Heart right ventricle (tissue), 16 donors: Measurements from ENCODE around the gene UNC5C. TPM values are rescaled to one million over a fixed set of nuclear protein-coding genes. Genes with fewer than 3 reads are reported as not detected.

Experiments used
- ATAC-seq, 8 donors: fragments of 200-7000 bp; cut with Tn5 transposase; one replicate each; pipeline ENCODE4 v1.9.1; 2020; ENCODE audit warnings: mild to moderate bottlenecking in 8 of 8, moderate library complexity in 8 of 8, moderate number of reproducible peaks in 1 of 8
- DNase-seq, 2 donors: peaks; one replicate each; pipeline ENCODE4 v3.0.0-alpha.2; 2020
- H3K27ac ChIP-seq, 10 donors: fragments of 200-600 bp; sonication (generic) in 2 of 10; one replicate each; pipeline versions ENCODE4 v1.5.0 to v1.8.0; 2020 to 2022; ENCODE audit warnings: mild to moderate bottlenecking in 3 of 10
- H3K27me3 ChIP-seq, 7 donors: fragments of 200-600 bp; one replicate each; pipeline ENCODE4 v1.8.0; 2021 to 2022; ENCODE audit warnings: mild to moderate bottlenecking in 2 of 7
- H3K36me3 ChIP-seq, 9 donors: fragments of 200-600 bp; sonication (generic) in 1 of 9; one replicate each; pipeline versions ENCODE4 v1.5.0 to v1.8.0; 2020 to 2022; ENCODE audit warnings: mild to moderate bottlenecking in 2 of 9
- H3K4me1 ChIP-seq, 9 donors: fragments of 200-600 bp; sonication (generic) in 1 of 9; one replicate each; pipeline versions ENCODE4 v1.5.0 to v1.8.0; 2020 to 2022; ENCODE audit warnings: mild to moderate bottlenecking in 4 of 9
- H3K4me3 ChIP-seq, 10 donors: fragments of 200-600 bp; sonication (generic) in 2 of 10; one replicate each; pipeline versions ENCODE4 v1.5.0 to v1.8.0; 2020 to 2022; ENCODE audit warnings: mild to moderate bottlenecking in 7 of 10, moderate library complexity in 2 of 10
- H3K9me3 ChIP-seq, 11 donors: fragments of 200-600 bp in 10 of 11; sonication (generic) in 2 of 11; one replicate each; pipeline versions ENCODE4 v1.5.0 to v1.8.0; 2013 to 2022; ENCODE audit warnings: mild to moderate bottlenecking in 2 of 11, control low read depth in 1 of 11, moderate library complexity in 1 of 11
- WGBS, 2 donors: extraction: QIAGEN DNeasy Blood & Tissue Kit; methylation state at CpG; one replicate each; pipeline ENCODE4 v1.1.7; 2013; ENCODE audit warnings: inconsistent platforms in 1 of 2; 5-methylcytosine and 5-hydroxymethylcytosine counted together
- intact Hi-C, 10 donors: fragments of 100-400 bp; cut with DNase I; formaldehyde crosslinking; loops; one replicate each; pipeline versions ENCODE4 v1.11.1 to v1.14.2; 2022
- polyA plus RNA-seq, 2 donors: library from polyadenylated mRNA; stranded (reverse); fragments of 200-250 nt; gene quantifications; one replicate each; pipeline ENCODE4 v1.2.3, GENCODE V29; 2013
- total RNA-seq, 10 donors: library from RNA; stranded (reverse); fragmentation: NEBNext Ultra II Directional in 3 of 10; extraction: Animal tissue kit (Norgen Biotek cat#: 25700) in 3 of 10; gene quantifications; one replicate each; pipeline versions ENCODE4 v1.2.1 to v1.2.4, GENCODE V29; 2021 to 2023
- TF ChIP-seq, protein P1 (sequence below), 9 donors: fragments of 200-600 bp; sonication (generic) in 2 of 9; IDR thresholded peaks; one replicate each; pipeline versions ENCODE4 v1.5.0 to v1.8.0; 2021 to 2022; ENCODE audit warnings: antibody characterized with exemption in 9 of 9, mild to moderate bottlenecking in 5 of 9, moderate library complexity in 1 of 9
- donor health status: Arrhythmogenic right ventricular cardiomyopathy.
- donor health status: ischemic (EF 13 %, LVEDD 7.1; RV severe dilation, severe dysfunction).
- donor health status: healthy with polysubstance abuse.
- donor health status: DM: no; HTN: yes; CAD: no.
- donor health status: DM: no; HTN: no; CAD: no.
- donor health status: ischemic (EF 25% LVEDD 6.9; RV normal size, moderate dysfunction).
- donor health status: ischemic (EF 25% LVEDD 5.7; RV mildly dilated, moderate dysfunction).
- donor health status: healthy.
- donor health status: DM: yes; HTN: yes; CAD: no.
- donor health status: Ischemic cardiomyopathy.
- donor health status: ischemic (EF 35%, LVEDD 5.7; RV mildly dilated, moderate dysfunction).
- donor health status: nonischemic (EF 11% LVEDD 7.7; RV severe dilation, severe dysfunction).
- donor health status: DM: yes; HTN: yes; CAD: no.
- donor health status: PGD.
- donor health status: ischemic (EF 29% LVEDD 5.4; RV normal size, mild dysfunction).
- donor health status: nonischemic (EF 23%, LVEDD 6.1; RV moderate dilation, normal function).

The UNC5C gene
- total and polyA plus RNA-seq, 12 donors, result 0.44 to 3.2 (median 1.5) TPM

DNA sequence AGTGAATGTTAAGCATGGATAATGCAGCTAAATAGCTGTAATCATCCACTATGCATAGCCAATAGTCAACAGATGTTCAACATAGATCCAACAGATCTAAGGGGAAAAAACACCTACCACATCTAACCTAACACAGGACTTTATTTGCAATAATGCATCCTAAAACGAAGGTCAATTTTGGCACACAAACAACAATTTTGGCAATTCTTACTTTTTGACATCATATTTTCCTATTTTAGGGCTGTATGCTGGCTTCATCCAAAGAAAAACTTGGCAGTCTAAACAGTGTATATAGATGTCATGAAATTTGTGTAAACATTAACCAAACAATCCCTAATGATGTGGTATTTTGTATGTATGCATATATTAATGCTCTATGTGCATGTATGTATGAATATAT lies 33.2 kb downstream of the UNC5C start:
- H3K27me3 ChIP-seq, result peaks cover 0 to 2% (median 0%) of the 10 kb centered on the region in 7 donors
- intact Hi-C loops, result no loop called here
- peaks cover 0 to 9% (median 0%) of the 10 kb centered on the region in 9 donors for H3K4me1 ChIP-seq
- H3K36me3 ChIP-seq, result no peaks in the 10 kb centered on the region
- 59 to 64% methylated on average over 1 of the region's 1 CpG for WGBS, 2 donors
- H3K4me3 ChIP-seq, result no peak overlapping the region
- H3K9me3 ChIP-seq, result peaks cover 0 to 3% (median 0%) of the 10 kb centered on the region in 11 donors
- H3K27ac ChIP-seq, result no peak overlapping the region
- TF ChIP-seq, protein P1, sequence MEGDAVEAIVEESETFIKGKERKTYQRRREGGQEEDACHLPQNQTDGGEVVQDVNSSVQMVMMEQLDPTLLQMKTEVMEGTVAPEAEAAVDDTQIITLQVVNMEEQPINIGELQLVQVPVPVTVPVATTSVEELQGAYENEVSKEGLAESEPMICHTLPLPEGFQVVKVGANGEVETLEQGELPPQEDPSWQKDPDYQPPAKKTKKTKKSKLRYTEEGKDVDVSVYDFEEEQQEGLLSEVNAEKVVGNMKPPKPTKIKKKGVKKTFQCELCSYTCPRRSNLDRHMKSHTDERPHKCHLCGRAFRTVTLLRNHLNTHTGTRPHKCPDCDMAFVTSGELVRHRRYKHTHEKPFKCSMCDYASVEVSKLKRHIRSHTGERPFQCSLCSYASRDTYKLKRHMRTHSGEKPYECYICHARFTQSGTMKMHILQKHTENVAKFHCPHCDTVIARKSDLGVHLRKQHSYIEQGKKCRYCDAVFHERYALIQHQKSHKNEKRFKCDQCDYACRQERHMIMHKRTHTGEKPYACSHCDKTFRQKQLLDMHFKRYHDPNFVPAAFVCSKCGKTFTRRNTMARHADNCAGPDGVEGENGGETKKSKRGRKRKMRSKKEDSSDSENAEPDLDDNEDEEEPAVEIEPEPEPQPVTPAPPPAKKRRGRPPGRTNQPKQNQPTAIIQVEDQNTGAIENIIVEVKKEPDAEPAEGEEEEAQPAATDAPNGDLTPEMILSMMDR (IDR thresholded peaks at IDR 0.05), result no peak
- ATAC-seq (no peak), DNase-seq (no peak)

DNA sequence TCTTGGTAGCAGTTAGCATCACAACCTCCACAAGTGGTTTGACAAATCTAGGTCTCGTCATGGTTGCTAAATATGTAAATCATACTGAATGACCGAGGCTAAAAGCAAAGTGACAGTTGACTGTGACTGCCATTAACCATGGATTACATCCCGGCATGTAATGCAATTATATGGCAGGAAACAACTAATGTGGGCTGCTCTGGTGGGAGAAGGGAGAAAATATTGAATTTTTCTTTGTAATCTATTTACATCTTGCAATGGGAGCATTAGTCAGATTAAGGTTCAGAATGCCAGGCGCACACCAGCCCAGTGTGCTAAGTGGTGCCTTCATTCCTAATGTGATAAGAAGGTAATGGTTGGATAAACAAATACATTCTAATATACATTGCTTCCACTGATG lies 35.8 kb downstream of the UNC5C start:
- 92 to 94% methylated on average over 4 of the region's 4 CpGs for WGBS, 2 donors
- TF ChIP-seq, protein P1 (IDR thresholded peaks at IDR 0.05), result no peak
- no peaks in the 10 kb centered on the region for H3K36me3 ChIP-seq

DNA sequence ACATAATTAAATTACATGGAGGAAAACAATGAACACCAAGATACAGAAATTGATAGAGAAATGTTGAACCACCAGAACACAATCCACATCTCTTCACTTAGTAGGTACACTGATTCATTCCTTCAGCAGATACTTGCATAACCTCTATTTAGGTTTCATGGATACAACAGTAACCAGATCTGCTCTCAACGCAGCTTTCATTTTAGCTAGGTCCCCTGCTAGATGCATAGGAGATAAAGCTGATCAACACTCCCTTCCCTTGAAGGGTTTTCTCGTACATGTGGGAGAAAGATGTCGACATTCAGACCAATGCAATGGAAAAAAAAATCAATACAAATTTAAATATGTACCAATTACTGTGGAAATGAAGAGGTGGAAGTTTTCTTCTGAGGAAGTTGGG lies 37.3 kb downstream of the UNC5C start:
- Histone ChIP-seq H3K27ac (no peak overlapping the region), H3K4me3 (no peak overlapping the region), H3K36me3 (no peaks in the 10 kb centered on the region), H3K4me1 (peaks cover 0 to 3% (median 0%) of the 10 kb centered on the region in 9 donors), H3K9me3 (peaks cover 0 to 3% (median 0%) of the 10 kb centered on the region in 11 donors), H3K27me3 (peaks cover 0 to 2% (median 0%) of the 10 kb centered on the region in 7 donors)
- ATAC-seq (no peak), DNase-seq (no peak)
- intact Hi-C loops, result loop anchor here in 1 of 10 donors (5.0 kb wide), 1 partner anchor 521 kb away; no protein-coding TSS in a partner anchor
- TF ChIP-seq, protein P1 (IDR thresholded peaks at IDR 0.05), result no peak
- 87 to 90% methylated on average over 3 of the region's 3 CpGs for WGBS, 2 donors

More for the DNA sequence above, 35.8 kb downstream of the UNC5C start:
- Histone ChIP-seq H3K9me3 (peaks cover 0 to 3% (median 0%) of the 10 kb centered on the region in 11 donors), H3K4me3 (no peak overlapping the region), H3K27ac (no peak overlapping the region), H3K4me1 (peaks cover 0 to 9% (median 0%) of the 10 kb centered on the region in 9 donors), H3K27me3 (peaks cover 0 to 2% (median 0%) of the 10 kb centered on the region in 7 donors)
- ATAC-seq (no peak), DNase-seq (no peak)
- intact Hi-C loops, result loop anchor here in 1 of 10 donors (5.0 kb wide), 1 partner anchor 519 kb away; no protein-coding TSS in a partner anchor

DNA sequence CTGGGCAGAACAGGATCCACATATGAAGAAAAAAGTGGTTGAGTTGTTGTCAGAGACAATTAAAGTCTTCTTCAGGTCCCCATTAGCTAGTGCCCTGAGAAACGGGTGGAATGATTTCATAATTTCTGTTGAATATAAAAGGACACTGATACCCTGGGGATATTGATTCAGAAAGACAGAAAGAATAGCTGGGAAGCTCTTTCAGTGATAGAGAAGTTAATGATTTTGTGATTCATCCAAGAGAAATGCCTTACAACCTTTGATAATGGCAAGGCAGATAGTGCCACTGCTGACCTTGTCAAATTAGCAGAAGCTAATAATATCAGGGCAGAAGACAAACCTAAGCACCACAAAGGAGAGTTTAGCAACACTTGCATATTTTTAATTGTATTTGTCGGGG lies 37.9 kb downstream of the UNC5C start:
- WGBS, 2 donors, result 70 to 84% methylated on average over 2 of the region's 2 CpGs
- intact Hi-C loops, result loop anchor here in 1 of 10 donors (5.0 kb wide), 1 partner anchor 521 kb away; no protein-coding TSS in a partner anchor
- no peak for ATAC-seq

More for the DNA sequence above, 37.9 kb downstream of the UNC5C start:
- Histone ChIP-seq H3K4me1 (peaks cover 0 to 2% (median 0%) of the 10 kb centered on the region in 9 donors), H3K4me3 (no peak overlapping the region), H3K36me3 (no peaks in the 10 kb centered on the region), H3K27me3 (peaks cover 0 to 2% (median 0%) of the 10 kb centered on the region in 7 donors), H3K9me3 (peaks cover 0 to 3% (median 0%) of the 10 kb centered on the region in 11 donors), H3K27ac (no peak overlapping the region)
- DNase-seq, result no peak
- TF ChIP-seq, protein P1 (IDR thresholded peaks at IDR 0.05), result no peak
